Activated CD4-positive, alpha-beta T cell treated with anti-CD3 and anti-CD28 coated beads, Interleukin-10, Interleukin-2, amounts not matched to agents 100 ng/mL and 50 ng/mL, durations not matched to agents 16 hours and 8 hours (primary cell): ENCODE data around the gene FAM98B.

Experiments used
- DNase-seq: peaks from one replicate; pipeline ENCODE4 v3.0.0-alpha.2; 2020

FAM98B gene

DNA sequence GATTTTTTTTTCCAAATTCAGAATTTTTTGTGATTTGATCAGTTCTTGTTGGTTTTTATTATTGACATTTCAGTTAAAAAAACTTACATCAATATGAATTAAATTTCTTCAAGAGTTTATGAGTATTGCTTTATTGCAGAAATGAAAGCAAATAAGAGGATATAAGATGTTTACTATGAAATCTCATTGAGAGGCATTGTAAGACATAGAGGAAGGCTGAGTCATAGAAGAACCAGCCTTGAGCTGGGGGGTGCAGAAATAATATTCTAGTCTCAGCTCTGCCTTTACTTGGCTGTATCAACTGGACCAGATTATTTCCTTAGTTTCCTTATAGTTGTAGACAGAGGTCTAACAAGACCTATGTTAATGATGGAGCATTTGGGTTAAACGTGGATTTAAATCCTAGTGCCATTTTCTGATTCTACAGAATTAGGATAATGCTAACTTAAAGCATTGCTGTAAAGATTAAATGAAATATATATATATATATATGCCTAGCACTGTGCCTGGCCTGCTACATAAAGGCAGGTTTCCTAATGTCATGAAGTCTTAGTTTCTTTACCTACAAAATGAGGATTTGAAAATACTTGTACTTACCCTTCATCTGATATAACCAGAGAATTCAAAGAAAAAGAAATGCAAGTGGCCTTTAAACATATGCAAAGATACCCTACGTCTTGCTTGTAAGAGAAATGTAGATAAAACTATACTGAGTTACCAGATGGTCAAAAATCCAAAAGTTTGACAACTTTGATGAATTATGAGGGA is 7.3 kb downstream of the FAM98B start:
- DNase-seq: peak; percentile 41

DNA sequence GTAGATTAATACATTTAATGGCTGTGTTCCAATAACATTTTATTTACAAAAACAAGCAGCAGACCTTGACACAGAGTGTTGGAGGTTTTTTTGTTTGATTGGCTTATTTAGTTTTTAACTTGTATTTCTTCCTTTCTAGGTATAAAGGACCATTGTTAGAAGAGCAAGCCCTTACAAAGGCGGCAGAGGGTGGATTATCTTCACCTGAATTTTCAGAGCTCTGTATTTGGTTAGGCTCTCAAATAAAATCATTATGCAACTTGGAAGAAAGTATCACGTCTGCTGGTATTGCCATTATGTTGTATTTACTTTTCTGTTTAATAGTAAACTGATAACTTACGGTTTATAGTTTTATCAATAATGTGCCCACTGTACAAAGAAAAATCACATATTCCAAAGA is 10.0 kb downstream of the FAM98B start:
- DNase-seq: no peak

DNA sequence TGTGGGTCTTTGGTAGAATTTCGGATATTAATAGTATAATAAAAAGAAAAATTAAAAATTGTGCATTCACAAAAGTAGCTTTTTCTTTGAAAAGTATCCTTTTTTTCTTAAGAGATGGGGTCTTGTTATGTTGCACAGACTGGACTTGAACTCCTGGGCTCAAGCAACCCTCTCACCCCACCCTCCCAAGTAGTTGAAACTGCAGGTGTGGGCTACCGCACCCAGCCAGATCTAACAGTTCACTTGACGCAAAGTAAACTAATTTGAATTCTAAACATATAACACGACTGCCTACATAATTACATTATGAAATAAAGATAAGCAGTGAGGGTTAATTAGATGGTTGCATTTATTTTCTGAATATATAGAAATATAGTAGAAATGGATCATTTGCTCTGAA is 10.7 kb downstream of the FAM98B start:
- DNase-seq: no peak

DNA sequence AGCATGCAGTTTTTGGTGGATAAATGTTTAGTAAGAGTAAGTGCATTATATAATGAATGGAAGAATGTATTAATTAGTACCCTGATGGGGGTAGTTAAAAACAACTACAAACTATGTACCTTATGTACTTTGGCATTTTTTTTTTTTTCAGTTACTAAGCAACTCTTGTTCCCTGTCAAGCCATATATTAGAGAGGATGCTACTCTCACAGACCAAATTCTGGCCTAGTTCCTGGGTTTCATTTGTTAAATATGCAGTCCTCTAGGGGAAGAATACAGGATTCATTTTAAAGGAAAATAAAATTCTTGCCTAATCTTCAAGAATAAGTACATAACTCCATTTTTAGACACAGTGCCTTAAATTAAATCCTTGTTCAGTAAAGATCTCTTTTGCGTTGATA is 16.9 kb downstream of the FAM98B start:
- no peak for DNase-seq

DNA sequence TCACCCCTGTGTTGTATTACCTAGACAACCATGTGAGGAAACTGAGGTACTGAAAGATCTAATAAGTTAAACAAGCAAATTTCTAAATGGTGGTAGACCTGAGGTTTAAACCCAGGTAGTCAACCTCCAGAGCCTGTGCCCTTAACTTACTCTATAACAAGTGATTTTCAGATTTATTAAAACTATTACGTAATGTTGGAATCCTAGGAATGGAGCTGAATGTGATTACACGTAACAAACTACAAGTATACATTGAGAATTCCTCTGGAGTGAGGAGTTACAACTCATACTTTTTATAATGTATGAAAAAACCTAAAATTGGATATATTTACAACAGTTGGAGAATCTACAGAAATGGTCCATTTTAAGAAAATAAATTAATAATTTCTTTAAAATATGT is 18.0 kb downstream of the FAM98B start:
- no peak for DNase-seq

DNA sequence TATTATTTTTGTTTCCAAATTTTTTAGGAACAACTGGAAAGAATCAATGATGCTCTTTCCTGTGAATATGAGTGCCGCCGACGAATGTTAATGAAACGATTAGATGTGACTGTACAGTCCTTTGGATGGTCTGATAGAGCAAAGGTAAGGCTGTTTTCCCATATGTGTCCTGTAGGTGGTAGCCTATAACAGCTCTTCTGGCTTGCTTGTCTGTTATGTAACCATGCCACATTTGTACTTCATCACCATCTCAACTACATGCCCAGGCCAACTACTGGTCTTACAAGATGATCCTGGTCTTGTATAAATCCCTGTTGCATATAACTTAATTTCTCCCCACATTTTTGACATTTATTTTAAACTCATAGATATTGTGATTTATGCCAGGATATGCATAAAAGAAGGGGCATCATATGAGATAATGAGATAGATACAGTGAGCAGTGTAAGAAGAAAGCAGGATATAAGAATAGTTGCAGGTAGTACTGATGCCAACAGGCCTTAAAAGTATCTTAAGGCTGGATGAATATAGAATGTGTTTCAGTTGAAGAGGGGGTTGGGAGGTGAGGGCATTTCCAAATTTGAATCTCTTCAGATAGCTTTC is 20.3 kb downstream of the FAM98B start:
- DNase-seq: peak; percentile 69

DNA sequence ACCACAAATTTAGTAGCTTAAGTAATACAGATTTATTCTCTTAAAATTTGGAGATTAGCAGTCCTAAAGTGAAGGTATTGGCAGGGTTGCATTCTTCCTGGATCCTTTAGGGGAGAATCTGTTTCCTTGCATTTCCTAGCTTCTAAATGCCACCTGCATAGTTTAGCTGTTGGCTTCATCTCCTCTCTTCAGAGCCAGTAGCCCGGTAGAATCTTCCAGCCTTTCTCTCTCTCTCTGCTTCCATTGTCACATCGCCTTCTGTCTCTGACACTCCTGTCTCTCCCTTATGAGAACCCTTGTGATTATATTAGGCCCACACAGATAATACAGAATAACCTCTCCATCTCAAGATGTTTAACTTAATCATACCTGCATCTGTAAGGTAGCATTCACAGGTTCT is 21.4 kb downstream of the FAM98B start:
- DNase-seq: no peak

DNA sequence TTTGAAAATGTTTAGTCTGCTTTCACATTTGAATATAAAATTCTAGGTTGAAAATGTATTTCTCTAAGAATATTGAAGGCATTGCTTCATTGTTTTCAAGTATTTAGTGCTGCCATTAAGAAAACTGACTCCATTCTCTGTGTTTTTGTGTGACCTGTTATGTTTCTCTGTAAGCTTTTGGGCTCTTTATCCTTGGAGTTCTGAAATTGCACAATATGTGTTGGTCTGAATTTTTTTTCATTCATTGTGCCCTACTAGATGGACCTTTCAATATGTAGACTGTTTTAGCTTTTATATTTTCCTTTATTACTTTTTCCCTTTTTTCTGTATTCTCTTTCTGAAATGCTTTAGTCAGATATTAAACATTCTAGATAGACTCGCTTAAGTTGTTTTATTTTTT is 22.2 kb downstream of the FAM98B start:
- DNase-seq: no peak

DNA sequence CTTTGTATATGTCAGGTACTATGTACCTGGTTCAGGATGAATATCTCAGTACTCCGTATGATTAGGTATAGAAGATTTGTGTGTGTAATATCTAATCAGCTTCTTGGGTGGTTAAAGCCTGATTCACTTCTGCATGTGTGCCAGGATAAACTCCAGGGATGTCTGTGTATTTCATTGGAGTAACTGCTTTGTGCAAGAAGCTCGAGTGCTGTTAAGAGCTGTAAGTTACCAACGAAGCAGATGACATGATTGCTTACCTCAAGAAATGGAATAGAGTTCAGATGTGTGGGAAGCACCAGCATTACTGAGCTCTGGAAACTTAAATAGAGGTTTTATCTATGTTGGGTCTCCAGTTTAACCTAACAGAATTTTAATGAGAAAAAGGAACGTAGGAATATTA is 23.7 kb downstream of the FAM98B start:
- DNase-seq: no peak

DNA sequence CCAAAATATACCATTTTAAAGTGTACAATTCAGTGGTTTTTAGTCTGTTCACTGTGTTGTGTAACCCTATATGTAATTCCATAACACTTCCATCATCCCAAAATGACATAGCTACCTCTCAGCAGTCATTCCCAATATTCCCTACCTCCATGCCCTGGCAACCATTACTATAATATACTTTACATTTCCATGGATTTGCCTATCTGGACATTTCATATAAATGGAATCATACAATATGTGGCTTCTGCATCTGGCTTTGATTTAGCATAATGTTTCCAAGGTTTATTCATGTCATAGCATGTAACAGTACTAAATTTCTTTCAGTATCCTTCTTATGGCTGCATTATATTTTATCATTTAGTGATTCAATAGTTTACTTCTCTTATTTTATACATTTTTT is 25.3 kb downstream of the FAM98B start:
- DNase-seq: no peak

DNA sequence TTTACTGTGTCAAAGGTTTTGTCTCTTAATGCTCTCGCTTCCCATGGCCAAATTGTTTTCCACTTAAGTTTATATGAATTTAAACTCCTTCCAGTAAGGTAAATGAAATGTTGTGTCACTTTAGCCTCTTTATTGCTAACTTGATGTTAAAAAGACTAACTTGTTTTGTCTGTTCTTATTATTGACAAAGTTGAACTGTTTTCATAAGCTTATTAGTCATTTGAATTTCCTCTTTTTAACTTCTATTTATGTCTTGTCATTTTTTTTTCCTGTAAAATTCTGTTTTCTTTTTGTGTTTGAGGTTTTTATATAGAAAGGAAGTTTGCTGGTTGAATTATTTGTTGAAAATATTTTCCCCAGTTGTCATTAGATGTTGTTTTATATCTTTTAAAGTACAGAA is 25.8 kb downstream of the FAM98B start:
- no peak for DNase-seq

DNA sequence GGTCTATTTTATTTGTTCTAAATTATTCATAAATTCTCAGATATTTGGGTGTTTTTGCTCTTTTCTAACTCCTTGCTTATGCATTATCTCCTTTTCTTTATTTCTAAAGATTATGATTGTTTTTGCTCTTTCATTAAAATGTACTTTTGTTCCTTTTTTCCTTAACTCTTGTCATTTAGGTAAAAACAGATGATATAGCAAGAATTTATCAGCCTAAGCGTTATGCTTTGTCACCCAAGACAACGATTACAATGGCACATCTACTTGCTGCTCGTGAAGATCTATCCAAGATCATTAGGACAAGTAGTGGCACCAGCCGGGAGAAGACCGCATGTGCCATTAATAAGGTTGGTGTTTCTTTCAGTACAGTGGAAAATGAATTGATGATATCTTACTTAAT is 27.2 kb downstream of the FAM98B start:
- DNase-seq: no peak

DNA sequence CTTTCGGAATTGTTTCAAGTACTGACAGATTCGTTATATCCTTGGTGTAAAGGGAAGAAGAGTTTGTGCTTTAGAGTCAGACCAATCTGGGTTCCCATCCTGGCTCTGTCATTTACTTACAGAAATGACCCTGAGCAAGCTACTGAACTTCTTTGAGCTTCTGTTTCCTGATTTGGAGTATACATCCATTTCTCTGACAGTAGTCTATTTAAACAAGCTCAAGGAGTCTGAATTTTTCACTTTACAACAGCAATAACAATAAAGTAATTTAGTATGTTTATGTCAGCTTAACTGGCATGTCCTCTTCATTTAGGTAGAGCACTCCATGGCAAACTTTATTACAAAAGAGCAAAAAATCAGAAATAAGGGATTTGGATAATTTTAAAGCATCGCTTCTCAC is 27.8 kb downstream of the FAM98B start:
- no peak for DNase-seq

DNA sequence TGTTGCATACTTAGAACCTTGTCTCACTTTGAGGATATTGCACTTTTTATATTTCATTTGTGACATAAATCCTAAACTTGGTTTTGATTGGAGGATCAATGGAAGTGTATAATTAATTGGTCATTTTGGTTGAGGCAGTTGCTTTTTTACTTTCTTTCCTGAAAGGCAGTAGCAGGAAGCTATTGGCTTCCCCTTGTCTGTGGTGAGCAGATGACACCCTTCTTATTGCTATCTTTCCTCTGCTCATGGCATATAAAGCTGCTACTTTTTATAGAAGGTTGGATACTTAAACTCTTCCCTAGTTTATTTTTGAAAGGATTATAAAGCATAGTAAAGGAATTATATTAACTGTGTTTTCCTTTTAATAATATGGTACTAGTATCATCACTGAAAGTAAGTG is 28.6 kb downstream of the FAM98B start:
- DNase-seq: no peak

DNA sequence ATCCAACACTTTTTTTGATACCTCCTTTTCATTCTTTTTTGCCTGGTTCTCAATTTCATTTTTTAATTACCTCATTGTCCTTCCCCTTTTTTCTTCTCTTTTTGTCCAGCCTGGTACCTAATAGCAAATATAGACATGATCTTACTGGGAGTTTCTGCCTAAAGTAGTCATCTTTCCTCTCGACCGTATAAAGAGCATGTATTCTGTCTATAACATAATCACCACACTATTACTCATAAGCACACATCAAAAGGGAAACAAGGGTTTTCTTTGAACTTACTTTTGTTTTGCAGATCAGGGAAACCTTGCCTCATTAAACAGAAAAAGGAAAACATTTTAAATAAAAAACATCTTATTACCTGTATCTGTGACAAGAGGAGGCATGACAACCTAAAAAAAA is 33.0 kb downstream of the FAM98B start:
- DNase-seq: peak; percentile 56

DNA sequence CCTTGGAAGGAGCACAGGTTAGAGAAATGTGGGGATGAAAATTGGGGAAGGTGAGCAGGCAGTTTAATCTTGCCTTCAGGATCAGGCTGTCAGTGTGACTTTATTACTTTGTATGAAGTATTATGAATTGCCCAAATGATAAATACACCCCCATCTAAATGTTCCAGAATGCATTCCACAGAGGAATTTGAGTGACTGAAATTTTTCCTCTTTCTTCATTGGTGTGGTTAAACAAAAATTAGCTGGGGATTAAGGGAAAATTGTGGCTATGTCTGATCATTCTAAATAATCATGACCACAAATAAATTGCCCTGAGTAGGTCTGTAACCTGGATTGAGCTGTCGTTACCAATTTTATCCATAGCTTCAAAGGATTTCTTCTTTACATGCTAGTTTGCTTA is 33.5 kb downstream of the FAM98B start:
- DNase-seq: no peak

DNA sequence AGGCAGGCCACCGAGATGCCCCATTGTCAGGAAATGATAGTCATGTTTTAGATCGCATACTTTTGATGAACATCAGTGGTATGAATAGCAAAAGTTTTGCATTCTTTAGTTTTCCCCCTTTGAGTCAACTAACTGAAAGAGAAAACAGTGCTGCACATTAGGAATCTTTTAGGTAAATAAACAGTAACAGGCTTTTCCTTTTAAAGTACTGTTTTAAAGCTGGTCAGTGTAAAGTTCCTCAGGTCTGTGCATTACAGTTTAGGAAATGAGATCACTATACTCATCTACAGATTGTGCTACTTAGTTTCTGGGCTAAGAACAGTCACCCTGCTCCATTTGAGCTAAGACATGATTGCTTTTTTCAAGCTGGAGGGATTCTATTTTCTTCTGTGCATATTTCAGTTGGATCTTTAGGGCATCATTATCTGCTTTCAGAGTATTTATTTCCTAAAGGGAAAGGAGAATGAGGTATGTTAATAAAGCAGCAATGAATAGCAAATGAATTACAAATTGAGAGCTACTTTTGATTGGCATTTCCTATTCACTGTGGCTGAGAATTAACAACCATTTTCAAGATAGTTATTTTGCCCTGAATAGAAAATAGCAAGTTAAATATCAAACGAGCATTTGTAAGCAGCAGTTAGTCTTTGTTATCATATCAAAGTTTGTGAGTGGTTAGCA is 36.5 kb downstream of the FAM98B start:
- no peak for DNase-seq

DNA sequence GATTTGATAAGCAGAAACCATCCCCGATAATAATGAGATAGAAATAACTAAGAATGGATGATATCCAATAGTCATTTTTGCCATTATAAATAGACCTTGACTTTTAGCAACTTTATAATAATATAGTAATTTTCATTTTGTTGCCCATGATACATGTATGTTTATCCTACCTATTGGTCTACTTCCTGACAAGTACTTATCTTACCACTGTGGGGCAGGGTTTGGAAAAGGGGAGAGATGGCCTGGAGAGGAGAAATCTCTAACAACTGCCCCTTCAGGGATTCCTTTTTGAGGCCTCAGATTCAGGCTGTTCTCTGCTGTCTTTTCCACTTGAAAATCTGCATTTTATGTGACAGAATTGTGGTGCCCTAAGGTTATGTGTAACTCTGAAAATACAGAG is 42.2 kb downstream of the FAM98B start:
- DNase-seq: no peak

DNA sequence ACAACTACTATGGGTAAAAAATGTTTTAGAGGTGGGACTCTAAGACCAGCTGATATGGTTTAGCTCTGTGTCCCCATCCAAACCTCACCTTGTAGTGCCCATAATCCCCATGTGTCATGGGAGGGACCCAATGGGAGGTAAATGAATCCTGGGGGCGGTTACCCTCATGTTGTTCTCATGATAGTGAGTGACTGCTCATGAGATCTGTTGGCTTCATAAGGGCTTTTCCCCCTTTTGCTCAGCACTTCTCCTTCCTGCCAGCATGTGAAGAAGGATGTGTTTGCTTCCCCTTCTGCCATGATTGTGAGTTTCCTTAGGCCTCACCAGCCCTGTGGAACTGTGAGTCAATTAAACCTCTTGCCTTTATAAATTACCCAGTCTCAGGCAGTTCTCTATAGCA is 45.7 kb downstream of the FAM98B start:
- no peak for DNase-seq

DNA sequence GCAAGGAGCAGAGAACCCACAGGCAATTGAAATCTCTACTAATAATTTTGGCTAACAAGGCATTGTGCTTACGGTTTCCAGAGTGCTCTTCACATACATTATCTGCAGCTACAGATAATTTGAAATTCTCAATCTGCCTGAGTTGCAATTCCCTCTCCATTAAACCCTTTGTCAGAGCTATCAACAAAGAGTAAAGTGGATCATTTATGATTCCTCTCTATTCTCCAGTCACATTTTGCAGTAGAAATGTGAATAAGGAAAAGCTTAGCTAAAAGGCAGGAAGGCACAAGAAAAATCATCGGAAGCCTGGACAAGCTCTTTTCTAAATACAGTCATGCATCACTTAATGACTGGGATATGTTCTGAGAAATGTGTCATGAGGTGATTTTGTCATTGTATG is 49.6 kb downstream of the FAM98B start:
- no peak for DNase-seq

DNA sequence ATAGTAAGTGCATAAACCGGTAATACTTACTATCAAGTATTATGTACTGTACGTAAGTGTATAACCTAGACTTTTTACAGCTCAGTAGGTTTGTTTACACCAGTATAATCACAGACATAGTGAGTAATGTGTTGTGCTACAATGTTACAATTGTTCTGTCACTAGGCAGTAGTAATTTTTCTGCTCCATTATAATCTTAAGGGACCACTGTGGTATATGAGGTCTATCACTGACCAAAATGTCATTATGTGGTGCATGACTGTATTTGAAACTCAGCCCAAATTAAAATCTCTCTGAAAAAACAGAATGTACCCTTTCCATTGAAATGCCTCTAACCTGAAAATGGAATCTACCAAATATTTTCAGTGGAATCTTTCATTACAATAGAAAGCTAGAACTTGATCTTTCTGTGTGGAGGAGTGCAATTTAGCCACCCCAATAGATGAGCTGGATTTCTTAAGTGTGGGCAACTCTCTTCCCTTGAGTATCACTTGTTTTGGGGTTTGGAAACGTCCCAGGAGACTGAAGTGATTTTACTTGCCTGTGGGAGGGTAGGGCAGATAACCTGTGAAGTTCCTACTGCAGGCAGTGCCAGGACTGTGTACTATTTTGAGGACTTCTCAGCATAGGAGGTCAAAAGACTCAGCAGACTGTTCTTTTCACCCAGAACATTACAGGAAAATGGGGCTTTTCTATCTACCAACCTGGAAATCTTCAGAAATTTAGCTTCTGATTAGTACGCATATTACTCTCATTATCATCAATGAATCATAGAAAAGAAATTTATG is 50.9 kb downstream of the FAM98B start:
- no peak for DNase-seq

DNA sequence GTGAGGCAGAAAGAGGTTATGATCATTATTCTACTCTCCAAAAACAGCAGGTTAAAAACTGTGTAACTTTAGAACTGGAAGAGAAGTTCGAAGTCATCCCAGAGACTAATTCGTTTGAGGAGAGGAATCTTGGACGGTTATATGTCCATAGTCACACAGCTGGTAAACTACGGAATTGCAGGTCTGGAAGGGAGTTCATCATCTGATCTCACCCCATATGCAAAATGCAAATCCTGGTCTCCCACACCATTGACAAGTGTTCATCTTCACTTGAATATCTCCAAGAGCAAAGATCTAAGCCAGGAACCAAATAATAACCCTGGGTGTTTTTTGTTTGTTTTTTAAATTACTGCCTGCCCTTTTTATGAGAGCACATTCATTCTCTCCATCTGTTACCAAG is 53.1 kb downstream of the FAM98B start:
- DNase-seq: no peak

DNA sequence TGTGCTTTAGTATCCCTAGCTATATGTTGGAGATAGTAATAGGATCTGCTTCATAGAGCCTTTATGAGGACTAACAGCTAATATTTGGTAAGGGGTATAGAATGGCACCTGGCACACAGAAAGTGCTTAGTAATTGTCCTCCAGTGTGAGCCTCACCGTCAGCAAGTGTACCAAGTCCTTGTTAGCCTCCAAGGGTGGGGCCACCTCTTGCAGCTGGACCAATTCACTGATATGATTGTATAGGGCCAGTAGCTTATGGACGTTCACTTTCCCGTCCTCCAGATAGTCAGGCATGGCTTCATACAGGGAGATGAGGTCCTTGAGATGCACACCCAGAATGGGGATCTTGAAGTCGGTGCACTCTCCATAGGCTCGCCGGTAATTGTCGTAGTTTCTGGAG is 53.6 kb downstream of the FAM98B start:
- no peak for DNase-seq

DNA sequence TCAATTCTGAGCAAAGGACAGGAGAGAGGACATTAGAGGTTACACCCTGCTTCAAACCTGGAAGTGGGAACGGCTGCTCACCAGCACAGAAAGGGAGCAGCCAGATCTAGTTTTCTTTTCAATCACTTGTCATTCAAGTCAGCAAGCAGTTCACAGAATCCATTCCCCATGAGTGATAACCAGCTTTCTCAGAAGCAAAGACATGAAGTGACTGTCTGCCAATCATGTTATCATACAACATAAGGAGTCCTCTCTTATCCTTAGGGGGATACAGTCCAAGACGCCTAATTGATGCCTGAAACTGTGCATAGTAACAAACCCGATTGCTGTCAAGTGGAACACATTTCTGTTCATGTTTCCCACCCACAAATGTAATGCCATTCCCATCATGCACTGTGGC is 54.7 kb downstream of the FAM98B start:
- peak; percentile 81 for DNase-seq
